Measurements from ENCODE around the gene SKP1. TPM values are rescaled to one million over a fixed set of nuclear protein-coding genes. Genes with fewer than 3 reads are reported as not detected.

The SKP1 gene
- total RNA-seq, 2 donors from 2014 or later = 343 to 391 TPM

GRCh38 chr5:134139891-134140469, 36.8 kb downstream of the SKP1 start:
- no peak for TF ChIP-seq POLR2AphosphoS5 (IDR thresholded peaks at IDR 0.05)
- no peak for TF ChIP-seq CTCF (IDR thresholded peaks at IDR 0.05)
- TF ChIP-seq POLR2A (IDR thresholded peaks at IDR 0.05) = no peak
- Histone ChIP-seq H3K27me3 (replicated peaks; ENCODE audit: insufficient read depth) (no peaks in the 10 kb centered on the region), H3K36me3 (peaks cover 0 to 1% of the 10 kb centered on the region in 2 donors), H3K4me3 (no peak overlapping the region), H3K4me1 (replicated peaks) (no peaks in the 10 kb centered on the region), H3K27ac (no peak overlapping the region), H3K9me3 (no peaks in the 10 kb centered on the region)
- intact Hi-C loops (cut with DNase I) = loop anchor here (5.0 kb wide), 1 partner anchor 38 kb away; no protein-coding TSS in a partner anchor
- WGBS = 89% methylated on average over 8 of the region's 8 CpGs
- DNase-seq (ENCODE audit: low spot score) = no peak

- H3K27me3 ChIP-seq (replicated peaks; ENCODE audit: insufficient read depth) = no peaks in the 10 kb centered on the region
- WGBS = 88% methylated on average over 4 of the region's 4 CpGs
- intact Hi-C loops (cut with DNase I) = no loop called here
- DNase-seq (ENCODE audit: low spot score) = no peak
- no peak overlapping the region for H3K4me3 ChIP-seq
- TF ChIP-seq POLR2A (IDR thresholded peaks at IDR 0.05) = no peak
- no peak for TF ChIP-seq POLR2AphosphoS5 (IDR thresholded peaks at IDR 0.05)
- no peak for TF ChIP-seq CTCF (IDR thresholded peaks at IDR 0.05)
- H3K4me1 ChIP-seq (replicated peaks) = no peaks in the 10 kb centered on the region
- H3K27ac ChIP-seq = no peak overlapping the region
- no peaks in the 10 kb centered on the region for H3K36me3 ChIP-seq
- H3K9me3 ChIP-seq = no peaks in the 10 kb centered on the region
Observed at GRCh38 chr5:134139377-134139851, 37.3 kb downstream of the SKP1 start.

GRCh38 chr5:134138416-134139376, 38.1 kb downstream of the SKP1 start:
- Histone ChIP-seq H3K27me3 (replicated peaks; ENCODE audit: insufficient read depth) (no peaks in the 10 kb centered on the region), H3K4me1 (replicated peaks) (no peaks in the 10 kb centered on the region), H3K36me3 (no peaks in the 10 kb centered on the region), H3K27ac (no peak overlapping the region), H3K4me3 (no peak overlapping the region), H3K9me3 (no peaks in the 10 kb centered on the region)
- intact Hi-C loops (cut with DNase I) = no loop called here
- WGBS = 81% methylated on average over 3 of the region's 3 CpGs
- TF ChIP-seq POLR2AphosphoS5 (IDR thresholded peaks at IDR 0.05) (no peak), POLR2A (IDR thresholded peaks at IDR 0.05) (no peak)
- DNase-seq (ENCODE audit: low spot score) = no peak

GRCh38 chr5:134136771-134137170, 40.0 kb downstream of the SKP1 start:
- H3K27me3 ChIP-seq (replicated peaks; ENCODE audit: insufficient read depth) = no peaks in the 10 kb centered on the region
- no peaks in the 10 kb centered on the region for H3K9me3 ChIP-seq
- H3K4me3 ChIP-seq = no peak overlapping the region
- no peaks in the 10 kb centered on the region for H3K36me3 ChIP-seq
- WGBS = 78% methylated on average over 7 of the region's 7 CpGs
- no peaks in the 10 kb centered on the region for H3K4me1 ChIP-seq (replicated peaks)
- DNase-seq (ENCODE audit: low spot score) = no peak
- intact Hi-C loops (cut with DNase I) = no loop called here
- TF ChIP-seq CTCF (IDR thresholded peaks at IDR 0.05) = no peak
- no peak for TF ChIP-seq POLR2A (IDR thresholded peaks at IDR 0.05)
- no peak for TF ChIP-seq POLR2AphosphoS5 (IDR thresholded peaks at IDR 0.05)
- H3K27ac ChIP-seq = no peak overlapping the region

GRCh38 chr5:134136221-134136631, 40.5 kb downstream of the SKP1 start:
- Histone ChIP-seq H3K4me3 (no peak overlapping the region), H3K36me3 (no peaks in the 10 kb centered on the region), H3K27me3 (replicated peaks; ENCODE audit: insufficient read depth) (no peaks in the 10 kb centered on the region), H3K4me1 (replicated peaks) (no peaks in the 10 kb centered on the region), H3K27ac (no peak overlapping the region), H3K9me3 (no peaks in the 10 kb centered on the region)
- intact Hi-C loops (cut with DNase I) = no loop called here
- DNase-seq (ENCODE audit: low spot score) = no peak
- TF ChIP-seq POLR2AphosphoS5 (IDR thresholded peaks at IDR 0.05) = no peak
- no peak for TF ChIP-seq POLR2A (IDR thresholded peaks at IDR 0.05)
- TF ChIP-seq CTCF (IDR thresholded peaks at IDR 0.05) = no peak
- 39% methylated on average over 2 of the region's 2 CpGs for WGBS
